22Rv1 (cell line): ENCODE data around the gene SPEM1.
A peak's percentile ranks its signal among the peaks of the same experiment; 100 is the strongest.

Experiments
- H3K27ac ChIP-seq: fragments of 450-650 bp; 2 replicates; pipeline ENCODE4 v1.5.1; 2017
- ZFX ChIP-seq: fragments of 450-650 bp; IDR thresholded peaks from 2 replicates; pipeline ENCODE4 v1.6.1; 2017; ENCODE audit warnings: antibody characterized with exemption, borderline replicate concordance
- TF ChIP-seq, protein P1 (sequence below): fragments of 450-650 bp; IDR thresholded peaks from 2 replicates; pipeline ENCODE4 v1.5.1; 2017; ENCODE audit warnings: mild to moderate bottlenecking

The SPEM1 gene

GRCh38 chr17:7462474-7463371 lies 42.6 kb downstream of the SPEM1 start:
- TF ChIP-seq, protein P1, sequence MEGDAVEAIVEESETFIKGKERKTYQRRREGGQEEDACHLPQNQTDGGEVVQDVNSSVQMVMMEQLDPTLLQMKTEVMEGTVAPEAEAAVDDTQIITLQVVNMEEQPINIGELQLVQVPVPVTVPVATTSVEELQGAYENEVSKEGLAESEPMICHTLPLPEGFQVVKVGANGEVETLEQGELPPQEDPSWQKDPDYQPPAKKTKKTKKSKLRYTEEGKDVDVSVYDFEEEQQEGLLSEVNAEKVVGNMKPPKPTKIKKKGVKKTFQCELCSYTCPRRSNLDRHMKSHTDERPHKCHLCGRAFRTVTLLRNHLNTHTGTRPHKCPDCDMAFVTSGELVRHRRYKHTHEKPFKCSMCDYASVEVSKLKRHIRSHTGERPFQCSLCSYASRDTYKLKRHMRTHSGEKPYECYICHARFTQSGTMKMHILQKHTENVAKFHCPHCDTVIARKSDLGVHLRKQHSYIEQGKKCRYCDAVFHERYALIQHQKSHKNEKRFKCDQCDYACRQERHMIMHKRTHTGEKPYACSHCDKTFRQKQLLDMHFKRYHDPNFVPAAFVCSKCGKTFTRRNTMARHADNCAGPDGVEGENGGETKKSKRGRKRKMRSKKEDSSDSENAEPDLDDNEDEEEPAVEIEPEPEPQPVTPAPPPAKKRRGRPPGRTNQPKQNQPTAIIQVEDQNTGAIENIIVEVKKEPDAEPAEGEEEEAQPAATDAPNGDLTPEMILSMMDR: no peak
- TF ChIP-seq ZFX: no peak
- no peak overlapping the region for H3K27ac ChIP-seq

- no peak for TF ChIP-seq ZFX
- TF ChIP-seq, protein P1: no peak
- H3K27ac ChIP-seq: no peak overlapping the region
Observed at GRCh38 chr17:7463372-7463846, 43.3 kb downstream of the SPEM1 start.

DNA sequence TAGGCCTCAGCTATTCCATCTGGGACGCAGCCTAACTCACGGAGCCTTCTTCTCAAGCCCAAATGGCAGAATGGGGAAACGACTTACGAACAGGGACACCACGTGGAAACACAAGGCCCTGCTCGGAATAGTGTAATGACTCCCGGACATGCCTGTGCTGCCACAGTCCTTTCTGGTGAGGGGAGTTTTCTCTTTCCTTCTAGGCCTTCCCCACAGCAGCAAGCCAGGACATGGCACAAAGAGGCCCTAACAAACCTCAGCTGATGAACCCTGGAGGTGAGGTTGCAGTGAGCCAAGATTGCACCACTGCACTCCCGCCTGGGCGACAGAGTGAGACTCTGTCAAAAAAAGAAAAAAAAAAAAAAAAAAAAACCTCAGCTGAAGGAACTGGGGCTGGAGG lies 44.0 kb downstream of the SPEM1 start:
- no peak overlapping the region for H3K27ac ChIP-seq

DNA sequence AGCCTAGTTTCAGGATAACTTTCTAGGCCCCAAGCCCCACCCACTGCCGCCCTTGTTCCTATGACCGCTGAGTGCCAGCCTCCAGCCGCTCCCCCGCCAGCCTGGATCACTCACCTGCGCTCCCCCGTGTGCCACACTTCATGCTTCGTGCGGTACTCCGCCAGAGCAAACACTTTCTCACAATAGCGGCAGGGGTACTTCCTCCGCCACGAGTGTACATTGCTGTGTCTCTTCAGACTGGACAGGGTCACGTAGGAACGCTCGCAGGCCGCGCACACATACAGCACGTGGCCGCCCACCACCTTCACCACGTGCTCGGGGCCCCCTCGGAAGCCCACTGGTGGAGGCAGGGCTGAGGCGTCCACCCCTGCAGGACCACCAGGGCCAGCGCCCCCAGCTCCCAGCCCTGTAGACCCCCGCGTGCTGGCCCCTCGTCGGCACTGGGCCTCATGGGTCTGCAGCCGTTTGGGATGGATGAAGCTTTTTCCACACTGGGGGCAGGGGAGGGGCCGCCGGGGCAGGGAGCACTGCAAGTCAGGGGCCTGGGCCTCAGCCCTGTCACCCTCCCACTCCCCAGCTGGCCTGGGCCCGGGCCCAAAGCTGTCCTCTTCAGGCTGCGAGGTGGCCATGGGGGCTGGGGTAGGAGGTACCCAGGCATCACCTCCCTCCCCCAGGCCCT lies 45.6 kb downstream of the SPEM1 start:
- TF ChIP-seq, protein P1: no peak
- TF ChIP-seq ZFX: no peak
- no peak overlapping the region for H3K27ac ChIP-seq

More for the DNA sequence above, 44.0 kb downstream of the SPEM1 start:
- TF ChIP-seq ZFX: no peak

DNA sequence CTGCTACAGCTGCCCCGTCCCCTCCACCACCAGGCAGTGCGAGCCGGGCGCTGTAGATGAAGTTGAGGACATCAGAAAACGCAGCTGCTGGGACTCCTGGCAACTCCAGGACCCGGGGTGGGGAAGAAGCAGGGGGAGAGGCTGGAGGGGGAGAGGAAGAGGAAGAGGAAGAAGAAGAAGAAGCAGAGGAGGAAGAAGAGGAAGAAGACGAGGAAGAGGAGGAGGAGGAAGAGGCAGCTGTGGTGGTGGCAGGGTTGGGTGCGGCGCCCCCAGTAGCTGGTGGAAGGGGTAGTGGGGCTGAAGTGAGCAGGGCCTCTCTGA lies 46.2 kb downstream of the SPEM1 start:
- no peak overlapping the region for H3K27ac ChIP-seq
- no peak for TF ChIP-seq ZFX
- TF ChIP-seq, protein P1: no peak

DNA sequence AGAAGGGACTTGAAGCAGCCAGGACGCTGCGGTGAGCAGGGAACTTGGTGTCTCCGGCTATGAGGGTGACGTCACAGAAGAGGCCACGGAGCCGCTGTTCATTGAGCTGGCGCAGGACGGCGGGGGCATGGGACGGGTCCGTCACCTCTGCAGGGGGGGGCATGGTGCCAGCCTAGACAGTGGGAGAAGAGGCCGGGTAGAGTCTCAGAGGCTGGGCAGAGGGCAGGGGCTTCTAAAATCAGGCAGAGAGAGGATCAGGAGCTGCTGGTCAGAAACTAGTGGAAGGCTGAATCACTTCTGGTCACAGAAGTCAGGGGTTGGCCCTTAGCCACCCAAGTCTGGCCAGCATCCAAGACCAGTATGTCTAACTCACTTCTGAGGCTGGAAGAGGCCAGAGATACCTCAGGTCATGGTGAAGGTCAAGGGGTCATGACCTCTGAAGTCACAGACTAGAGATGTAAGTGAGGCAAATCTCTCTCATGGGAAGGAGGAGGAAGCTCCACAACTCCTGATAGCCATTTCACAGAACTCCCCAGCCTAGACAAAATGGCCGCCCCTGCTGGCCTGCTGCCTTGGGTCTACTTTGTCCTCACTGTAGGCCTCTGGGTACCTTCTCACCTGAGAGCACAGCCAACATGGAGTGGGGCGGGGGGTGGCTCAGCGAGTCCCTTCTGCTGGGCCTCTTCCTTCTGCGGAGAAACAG lies 46.7 kb downstream of the SPEM1 start:
- H3K27ac ChIP-seq: peak overlapping the region; percentile 15; the same call in 1 of the 2 replicates
- TF ChIP-seq, protein P1: no peak
- no peak for TF ChIP-seq ZFX

- TF ChIP-seq, protein P1: no peak
- no peak for TF ChIP-seq ZFX
- H3K27ac ChIP-seq: peak overlapping the region; percentile 15; the same call in 1 of the 2 replicates
Observed at GRCh38 chr17:7467498-7467897, 47.4 kb downstream of the SPEM1 start.
